A549 (cell line): ENCODE data around the gene REXO4. TPM values are rescaled to one million over a fixed set of nuclear protein-coding genes. Genes with fewer than 3 reads are reported as not detected.
"Not testable (repeated sequence)": the region's sequence is repeated elsewhere in the genome, so short reads cannot be mapped to it uniquely, and the experiment has no call there.

Experiments used
- ATAC-seq, 2 experiments: fragments of 200-7000 bp in 1 of 2; fragments of >200 bp in 1 of 2; cut with Nextera tagmentation in 1 of 2; cut with Tn5 transposase in 1 of 2; 3 replicates each; pipeline versions ENCODE4 v1.8.0 to v1.9.1; 2018 to 2020; ENCODE audit warnings: mild to moderate bottlenecking in 1 of 2, moderate library complexity in 1 of 2
- CTCF ChIA-PET: fragments of 300-600 bp; sonication (Branson Sonifier 250); formaldehyde crosslinking; extraction: SDS; loops from one replicate; lab custom pipeline; 2021; ENCODE audit warnings: antibody characterized with exemption, inconsistent platforms; lab: Yijun Ruan, JAX
- POLR2A ChIA-PET: fragments of 350-600 bp; formaldehyde crosslinking; extraction: SDS; loops from one replicate; lab custom pipeline; 2021; ENCODE audit warnings: antibody characterized with exemption, inconsistent platforms; lab: Yijun Ruan, JAX
- DNase-seq, 2 experiments: peaks; one replicate each; pipeline versions ENCODE4 v3.0.0 to v3.0.0-alpha.2; 2011 to 2016; ENCODE audit warnings: low read depth in 1 of 2, low spot score in 1 of 2
- FAIRE-seq: peaks from 2 replicates; lab custom pipeline; 2011; peaks lifted over from hg19 to GRCh38; lab: Jason Lieb, UNC
- H3K27ac ChIP-seq, 2 experiments: fragments of >200 bp; sonication (Bioruptor Twin); formaldehyde crosslinking; 3 replicates each; pipeline ENCODE4 v1.5.1; 2016 to 2017
- H3K4me1 ChIP-seq: fragments of >200 bp; sonication (Bioruptor Twin); formaldehyde crosslinking; 3 replicates; pipeline ENCODE4 v1.6.1; 2016
- H3K4me2 ChIP-seq: fragments of >200 bp; sonication (Bioruptor Twin); formaldehyde crosslinking; 3 replicates; pipeline ENCODE4 v1.6.1; 2016
- H3K4me3 ChIP-seq: fragments of >200 bp; sonication (Bioruptor Twin); formaldehyde crosslinking; 3 replicates; pipeline ENCODE4 v1.5.1; 2016
- H3K9me3 ChIP-seq: fragments of >200 bp; sonication (Bioruptor Twin); formaldehyde crosslinking; 3 replicates; pipeline ENCODE4 v1.6.1; 2016
- BHLHE40 ChIP-seq: IDR thresholded peaks from 2 replicates; pipeline ENCODE4 v1.6.1; 2012; ENCODE audit warnings: low read depth, low read length, inconsistent platforms
- CEBPB ChIP-seq, 2 experiments: fragments of >200 bp in 1 of 2; sonication (Bioruptor Twin) in 1 of 2; formaldehyde crosslinking in 1 of 2; IDR thresholded peaks; 2 replicates each; pipeline ENCODE4 v1.6.1; 2012 to 2016
- CHD4 ChIP-seq: fragments of 200-600 bp; sonication (generic); IDR thresholded peaks from 2 replicates; pipeline ENCODE4 v1.6.1; 2016; ENCODE audit warnings: antibody characterized with exemption, mild to moderate bottlenecking, borderline replicate concordance
- EHF ChIP-seq: fragments of 250-450 bp; sonication (Bioruptor Pico); IDR thresholded peaks from 2 replicates; pipeline ENCODE4 v1.5.0; 2020; ENCODE audit warnings: mild to moderate bottlenecking
- ELK1 ChIP-seq: fragments of 150-350 bp; IDR thresholded peaks from 2 replicates; pipeline ENCODE4 v1.6.1; 2014; ENCODE audit warnings: low read depth, mild to moderate bottlenecking, low read length
- ESRRA ChIP-seq: fragments of 150-350 bp; IDR thresholded peaks from 2 replicates; pipeline ENCODE4 v1.6.1; 2014; ENCODE audit warnings: mild to moderate bottlenecking, low read length, borderline replicate concordance
- HDAC2 ChIP-seq: fragments of 200-600 bp; sonication (generic); IDR thresholded peaks from 2 replicates; pipeline ENCODE4 v1.6.1; 2016
- HOXA7 ChIP-seq: fragments of 250-450 bp; sonication (Bioruptor Pico); IDR thresholded peaks from 2 replicates; pipeline ENCODE4 v1.5.0; 2020; ENCODE audit warnings: mild to moderate bottlenecking, moderate library complexity
- JUNB ChIP-seq: fragments of >200 bp; sonication (Bioruptor Twin); formaldehyde crosslinking; IDR thresholded peaks from 2 replicates; pipeline ENCODE4 v1.6.1; 2016
- MAFK ChIP-seq: fragments of 450-650 bp; IDR thresholded peaks from 2 replicates; pipeline ENCODE4 v1.6.1; 2014; ENCODE audit not compliant: partially characterized antibody
- MYC ChIP-seq: IDR thresholded peaks from 2 replicates; pipeline ENCODE4 v1.6.1; 2012; ENCODE audit warnings: mild to moderate bottlenecking, inconsistent platforms, low read length, improper control_type of control experiment, borderline replicate concordance
- NFE2L2 ChIP-seq: fragments of 150-350 bp; conservative IDR thresholded peaks from 2 replicates; pipeline ENCODE4 v1.6.1; 2014; ENCODE audit warnings: low read length
- NR3C1 ChIP-seq: fragments of >200 bp; sonication (Bioruptor Twin); formaldehyde crosslinking; IDR thresholded peaks from 3 replicates; pipeline ENCODE4 v1.6.1; 2017
- PHF8 ChIP-seq: fragments of 200-600 bp; sonication (generic); IDR thresholded peaks from 2 replicates; pipeline ENCODE4 v1.6.1; 2016; ENCODE audit warnings: low read depth, mild to moderate bottlenecking, antibody characterized with exemption, moderate library complexity, borderline replicate concordance
- RCOR1 ChIP-seq: fragments of 150-350 bp; IDR thresholded peaks from 2 replicates; pipeline ENCODE4 v1.6.1; 2014; ENCODE audit warnings: antibody characterized with exemption, low read length, low read depth
- RFX5 ChIP-seq: fragments of 450-650 bp; IDR thresholded peaks from 2 replicates; pipeline ENCODE4 v1.7.1; 2014; ENCODE audit warnings: antibody characterized with exemption, mild to moderate bottlenecking, moderate library complexity
- SREBF2 ChIP-seq: fragments of 450-650 bp; IDR thresholded peaks from 2 replicates; pipeline ENCODE4 v1.6.1; 2014; ENCODE audit warnings: mild to moderate bottlenecking, moderate library complexity
- WGBS: methylation state at CpG from one replicate; pipeline ENCODE4 v1.1.6; 2017; ENCODE audit errors: missing lambda C conversion rate; 5-methylcytosine and 5-hydroxymethylcytosine counted together
- polyA plus RNA-seq, 4 experiments: library from polyadenylated mRNA; depleted of rRNA in 3 of 4; stranded (reverse); fragments of >200 nt; fragmentation: RNase III in 1 of 4; extraction: RNeasy Plus Mini Kit Qiagen cat#74134 plus additional on column Dnase treatment in 1 of 4; gene quantifications; 2 replicates in 3 of 4; 3 replicates in 1 of 4; pipeline ENCODE4 v1.2.3, GENCODE V29; 2011 to 2017
- TF ChIP-seq, protein P1 (sequence below): IDR thresholded peaks from 2 replicates; pipeline ENCODE4 v1.6.1; 2012

Gene REXO4
- polyA plus RNA-seq, 2 of the 4 experiments (the other 2 are of a cell fraction): 25.8 to 31.0 TPM

DNA sequence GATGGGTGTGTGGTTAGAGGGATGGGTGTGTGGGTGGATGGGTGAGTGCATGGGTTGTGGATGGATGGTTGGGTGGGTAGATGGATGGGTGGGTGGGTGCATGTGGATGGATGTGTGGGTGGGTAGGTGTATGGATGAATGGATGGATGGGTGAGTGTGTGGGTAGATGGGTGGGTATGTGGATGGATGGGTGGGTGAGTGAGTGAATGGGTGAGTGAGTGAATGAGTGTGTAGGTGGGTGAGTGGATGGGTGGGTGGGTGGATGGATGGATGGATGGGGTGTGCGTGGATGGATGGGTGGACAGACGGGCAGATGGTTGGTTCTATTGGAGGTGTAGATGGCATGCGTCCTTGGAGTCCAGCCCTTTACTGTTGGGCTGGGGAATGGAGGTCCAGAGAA, 24.4 kb downstream of the REXO4 start:
- no peak for TF ChIP-seq MAFK
- no peak for TF ChIP-seq ESRRA
- no peak for TF ChIP-seq CEBPB (IDR thresholded peaks at IDR 0.05)
- no peak for TF ChIP-seq RFX5
- no peak for TF ChIP-seq NFE2L2
- TF ChIP-seq EHF (CRISPR knock-in tag): no peak
- TF ChIP-seq HOXA7 (CRISPR knock-in tag): no peak
- no peak for TF ChIP-seq SREBF2
- no peak overlapping the region for H3K27ac ChIP-seq
- H3K4me3 ChIP-seq: no peak overlapping the region
- H3K4me2 ChIP-seq: no peak overlapping the region
- ATAC-seq: no peak
- no peaks in the 10 kb centered on the region for H3K4me1 ChIP-seq
- WGBS: 85% methylated on average over 3 of the region's 3 CpGs
- FAIRE-seq: no peak
- no peaks in the 10 kb centered on the region for H3K9me3 ChIP-seq
- ChIA-PET CTCF (interaction anchor here (0.9 kb wide), 1 partner anchor 19 kb away, joined by 3 read pairs; no protein-coding TSS in a partner anchor), POLR2A (no interaction called here)
- no peak for DNase-seq

- H3K27ac ChIP-seq, H3K9me3 ChIP-seq, H3K4me1 ChIP-seq, H3K4me3 ChIP-seq, ATAC-seq, CTCF ChIA-PET, DNase-seq, FAIRE-seq: not testable (repeated sequence)
- H3K4me2 ChIP-seq: peak overlapping the region; percentile 20; the same call in 2 of the 3 replicates
- POLR2A ChIA-PET: interaction anchor here (0.6 kb wide), 1 partner anchor 359 kb away, joined by 4 read pairs; no protein-coding TSS in a partner anchor
- 87% methylated on average over 3 of the region's 3 CpGs for WGBS
These were observed 25.5 kb downstream of the REXO4 start for GRCh38 chr9:133392308-133392707.

- H3K27ac ChIP-seq, FAIRE-seq, POLR2A ChIA-PET, H3K4me1 ChIP-seq, H3K4me3 ChIP-seq, DNase-seq, CTCF ChIA-PET, H3K9me3 ChIP-seq, ATAC-seq: not testable (repeated sequence)
- H3K4me2 ChIP-seq: peak overlapping the region; percentile 20; the same call in 2 of the 3 replicates
- WGBS: 12% methylated on average over 3 of the region's 4 CpGs
These were observed 26.4 kb downstream of the REXO4 start for GRCh38 chr9:133391449-133391848.

GRCh38 chr9:133390713-133391112, 27.1 kb downstream of the REXO4 start:
- H3K9me3 ChIP-seq: no peaks in the 10 kb centered on the region
- POLR2A ChIA-PET: no interaction called here
- no peak overlapping the region for H3K27ac ChIP-seq
- FAIRE-seq: no peak
- no peak for TF ChIP-seq BHLHE40
- TF ChIP-seq NR3C1: no peak
- TF ChIP-seq RCOR1: no peak
- no peak for TF ChIP-seq CHD4
- no peak for TF ChIP-seq PHF8
- no peak for TF ChIP-seq JUNB
- no peak for TF ChIP-seq ELK1
- TF ChIP-seq, protein P1, sequence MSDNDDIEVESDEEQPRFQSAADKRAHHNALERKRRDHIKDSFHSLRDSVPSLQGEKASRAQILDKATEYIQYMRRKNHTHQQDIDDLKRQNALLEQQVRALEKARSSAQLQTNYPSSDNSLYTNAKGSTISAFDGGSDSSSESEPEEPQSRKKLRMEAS: no peak
- TF ChIP-seq MYC: no peak
- no peak for TF ChIP-seq CEBPB (IDR thresholded peaks at IDR 0.05)
- no peak for TF ChIP-seq HDAC2
- TF ChIP-seq, all 56 proteins: peak for 0
- DNase-seq: no peak
- no peak for ATAC-seq
- Histone ChIP-seq H3K4me3 (no peak overlapping the region), H3K4me2 (no peak overlapping the region), H3K4me1 (no peaks in the 10 kb centered on the region)
- 61% methylated on average over 7 of the region's 7 CpGs for WGBS
- CTCF ChIA-PET: no interaction called here
